ENCODE measurements around the gene ALK. TPM values are rescaled to one million over a fixed set of nuclear protein-coding genes. Genes with fewer than 3 reads are reported as not detected.

The ALK gene
- total and polyA plus RNA-seq, 2 experiments from 2014 or later: 0.35 TPM; not detected in 1

GRCh38 chr2:29766191-29766590 lies 155.2 kb downstream of the ALK start:
- ATAC-seq: no peak
- no peaks in the 10 kb centered on the region; the same call in 2 of the 3 replicates for H3K9me3 Mint-ChIP-seq
- H3K27me3 Mint-ChIP-seq (ENCODE audit: insufficient read depth, low read depth, poor library complexity): no peaks in the 10 kb centered on the region
- H3K4me1 ChIP-seq (ENCODE audit: insufficient read depth): no peaks in the 10 kb centered on the region
- H2AFZ ChIP-seq: no peak overlapping the region
- no peaks in the 10 kb centered on the region for H3K36me3 Mint-ChIP-seq (ENCODE audit: low read depth)
- H3K27me3 ChIP-seq (ENCODE audit: insufficient read depth): no peaks in the 10 kb centered on the region
- H3K36me3 ChIP-seq (ENCODE audit: insufficient read depth): no peaks in the 10 kb centered on the region
- H3K79me2 ChIP-seq (replicated peaks; ENCODE audit: insufficient read depth): no peaks in the 10 kb centered on the region
- no peak for DNase-seq (ENCODE audit: low spot score)
- H3K4me1 Mint-ChIP-seq: no peaks in the 10 kb centered on the region
- no peak overlapping the region for H3K4me3 Mint-ChIP-seq
- no peak overlapping the region for H3K4me3 ChIP-seq
- TF ChIP-seq ETS1 (IDR thresholded peaks at IDR 0.05) (no peak), CREB1 (CRISPR knock-in tag; IDR thresholded peaks at IDR 0.05; ENCODE audit: low read depth) (no peak)
- no peak overlapping the region for H3K27ac ChIP-seq (ENCODE audit: low read depth)
- no peaks in the 10 kb centered on the region for H3F3A ChIP-seq (replicated peaks; ENCODE audit: low read depth)
- 0 out of 2 replicates have a peak, but pooled peaks cover 3% of the 10 kb centered on the region for H3K9me2 ChIP-seq (ENCODE audit: insufficient read depth)
- H3K4me2 ChIP-seq: no peak overlapping the region
- H3K27ac Mint-ChIP-seq: no peak overlapping the region
- H4K20me1 ChIP-seq (replicated peaks; ENCODE audit: insufficient read depth): no peaks in the 10 kb centered on the region

GRCh38 chr2:29765721-29766120 lies 155.7 kb downstream of the ALK start:
- Mint-ChIP-seq H3K36me3 (ENCODE audit: low read depth) (no peaks in the 10 kb centered on the region), H3K9me3 (no peaks in the 10 kb centered on the region), H3K4me3 (no peak overlapping the region), H3K4me1 (no peaks in the 10 kb centered on the region), H3K27me3 (ENCODE audit: insufficient read depth, low read depth, poor library complexity) (no peaks in the 10 kb centered on the region), H3K27ac (no peak overlapping the region)
- Histone ChIP-seq H3K79me2 (replicated peaks; ENCODE audit: insufficient read depth) (no peaks in the 10 kb centered on the region), H2AFZ (no peak overlapping the region), H3K36me3 (ENCODE audit: insufficient read depth) (no peaks in the 10 kb centered on the region), H3K4me1 (ENCODE audit: insufficient read depth) (no peaks in the 10 kb centered on the region), H4K20me1 (replicated peaks; ENCODE audit: insufficient read depth) (no peaks in the 10 kb centered on the region), H3K27me3 (ENCODE audit: insufficient read depth) (no peaks in the 10 kb centered on the region), H3K9me2 (ENCODE audit: insufficient read depth) (0 out of 2 replicates have a peak, but pooled peaks cover 3% of the 10 kb centered on the region), H3F3A (replicated peaks; ENCODE audit: low read depth) (no peaks in the 10 kb centered on the region), H3K4me2 (no peak overlapping the region), H3K4me3 (no peak overlapping the region), H3K27ac (ENCODE audit: low read depth) (no peak overlapping the region)
- DNase-seq (ENCODE audit: low spot score) (no peak), ATAC-seq (no peak)
- TF ChIP-seq STAT1 (IDR thresholded peaks at IDR 0.05; ENCODE audit: unreplicated experiment) (no peak), EZH2phosphoT487 (IDR thresholded peaks at IDR 0.05; ENCODE audit: unreplicated experiment) (no peak), JUNB (IDR thresholded peaks at IDR 0.05; ENCODE audit: unreplicated experiment) (no peak), EZH2 (IDR thresholded peaks at IDR 0.05; ENCODE audit: low read depth, unreplicated experiment) (no peak), ZNF114 (CRISPR knock-in tag; IDR thresholded peaks at IDR 0.05) (no peak), CTCF (conservative IDR thresholded peaks at IDR 0.05; ENCODE audit: low read depth in 2 of 2) (no peak), POLR2AphosphoS5 (IDR thresholded peaks at IDR 0.05; ENCODE audit: low read depth) (no peak), ETS1 (IDR thresholded peaks at IDR 0.05) (no peak)
